ENCODE data around the gene C4orf50. TPM values are rescaled to one million over a fixed set of nuclear protein-coding genes. Genes with fewer than 3 reads are reported as not detected.
"Not testable (repeated sequence)": the region's sequence is repeated elsewhere in the genome, so short reads cannot be mapped to it uniquely, and the experiment has no call there.

C4orf50 gene
- total RNA-seq, 1 donor from 2014 or later, result not detected

DNA sequence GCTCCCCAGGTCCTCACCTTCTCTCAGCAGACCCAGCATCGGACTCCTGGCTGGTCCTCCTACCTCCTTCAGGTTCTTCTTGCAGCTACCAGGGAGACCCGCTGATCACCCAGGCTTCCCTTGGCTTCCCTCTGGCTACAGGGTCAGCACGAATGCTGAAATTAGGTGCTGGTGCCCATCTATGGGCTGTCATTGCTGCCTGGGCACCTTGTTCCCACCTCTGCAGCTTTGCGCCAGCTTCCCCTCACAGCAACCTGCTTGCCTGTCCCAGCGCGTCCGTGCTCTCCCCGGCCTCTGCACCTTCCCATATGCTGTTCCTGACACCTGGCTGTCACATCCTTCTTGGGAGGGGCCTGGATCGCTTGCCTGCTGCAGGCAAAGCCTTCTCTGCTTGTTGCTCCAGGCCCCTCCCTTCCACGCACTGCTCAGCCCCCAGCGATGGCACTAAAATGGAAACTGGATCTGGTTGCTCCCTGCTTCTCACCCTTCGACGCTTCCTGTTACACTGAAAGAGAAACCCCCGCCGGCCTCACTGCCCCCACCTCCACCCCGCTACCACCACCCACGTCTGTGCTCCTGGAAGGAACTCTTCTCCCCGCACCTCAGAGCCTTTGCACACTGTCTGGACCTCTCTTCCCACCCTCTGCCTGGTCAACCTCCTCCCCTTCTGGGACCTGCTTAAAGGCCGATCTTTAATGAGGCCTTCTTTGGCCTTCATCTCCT is 22.2 kb downstream of the C4orf50 start:
- Mint-ChIP-seq H3K36me3 (ENCODE audit: low read depth) (no peaks in the 10 kb centered on the region), H3K27ac (ENCODE audit: unreplicated experiment) (no peak overlapping the region), H3K9me3 (ENCODE audit: low read depth) (no peaks in the 10 kb centered on the region), H3K4me3 (ENCODE audit: unreplicated experiment) (no peak overlapping the region), H3K4me1 (ENCODE audit: low read depth) (no peaks in the 10 kb centered on the region), H3K27me3 (ENCODE audit: low read depth) (peaks cover 43% of the 10 kb centered on the region)
- TF ChIP-seq, protein P1, sequence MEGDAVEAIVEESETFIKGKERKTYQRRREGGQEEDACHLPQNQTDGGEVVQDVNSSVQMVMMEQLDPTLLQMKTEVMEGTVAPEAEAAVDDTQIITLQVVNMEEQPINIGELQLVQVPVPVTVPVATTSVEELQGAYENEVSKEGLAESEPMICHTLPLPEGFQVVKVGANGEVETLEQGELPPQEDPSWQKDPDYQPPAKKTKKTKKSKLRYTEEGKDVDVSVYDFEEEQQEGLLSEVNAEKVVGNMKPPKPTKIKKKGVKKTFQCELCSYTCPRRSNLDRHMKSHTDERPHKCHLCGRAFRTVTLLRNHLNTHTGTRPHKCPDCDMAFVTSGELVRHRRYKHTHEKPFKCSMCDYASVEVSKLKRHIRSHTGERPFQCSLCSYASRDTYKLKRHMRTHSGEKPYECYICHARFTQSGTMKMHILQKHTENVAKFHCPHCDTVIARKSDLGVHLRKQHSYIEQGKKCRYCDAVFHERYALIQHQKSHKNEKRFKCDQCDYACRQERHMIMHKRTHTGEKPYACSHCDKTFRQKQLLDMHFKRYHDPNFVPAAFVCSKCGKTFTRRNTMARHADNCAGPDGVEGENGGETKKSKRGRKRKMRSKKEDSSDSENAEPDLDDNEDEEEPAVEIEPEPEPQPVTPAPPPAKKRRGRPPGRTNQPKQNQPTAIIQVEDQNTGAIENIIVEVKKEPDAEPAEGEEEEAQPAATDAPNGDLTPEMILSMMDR (IDR thresholded peaks at IDR 0.05), result no peak
- DNase-seq (ENCODE audit: low spot score), result no peak

DNA sequence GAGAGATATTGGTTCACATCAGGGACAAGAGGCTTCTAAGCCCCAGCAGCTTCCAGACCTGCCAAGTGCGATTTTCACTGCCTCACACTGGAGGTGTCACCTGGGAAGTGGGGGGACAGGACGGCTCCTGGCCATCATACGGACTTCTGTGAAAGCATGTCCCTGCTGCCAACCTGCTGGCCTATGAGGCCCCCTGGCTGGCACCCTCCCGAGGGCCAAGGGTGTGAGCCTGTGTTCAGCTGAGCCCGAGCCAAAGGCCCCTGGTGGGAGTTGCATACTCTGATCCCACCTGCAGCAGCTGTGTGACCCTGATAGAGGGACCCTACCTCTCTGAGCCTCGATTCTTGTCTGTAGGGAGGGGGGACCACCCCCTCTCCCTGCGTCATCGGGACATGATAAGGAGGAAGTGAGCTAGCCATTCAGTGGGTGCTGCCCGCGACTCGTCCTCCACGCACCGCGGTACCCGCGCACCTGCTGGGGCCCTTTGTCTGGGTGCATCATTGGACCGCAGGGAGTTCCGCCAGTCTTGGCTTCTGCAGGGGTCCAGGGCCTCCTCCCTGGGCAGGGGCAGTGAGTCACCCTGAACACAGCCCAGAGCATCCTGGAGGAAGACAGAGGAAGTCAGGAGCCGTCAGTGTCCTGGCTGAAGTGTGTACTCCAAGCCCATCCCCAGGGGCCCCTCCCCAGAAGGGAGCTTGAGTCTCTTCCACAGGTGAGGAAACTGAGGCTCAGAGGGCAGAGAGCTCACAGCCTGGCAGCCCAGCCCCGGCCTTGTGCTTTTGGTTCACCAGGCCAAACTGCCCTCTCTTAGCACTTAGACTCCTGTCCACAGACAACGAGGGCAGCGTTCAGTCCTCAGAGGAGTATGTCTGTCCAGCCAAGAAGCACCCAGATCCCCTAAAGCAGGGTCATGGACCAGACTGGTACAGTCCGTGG is 24.1 kb downstream of the C4orf50 start:
- DNase-seq (ENCODE audit: low spot score), result no peak
- Mint-ChIP-seq H3K4me3 (ENCODE audit: unreplicated experiment) (no peak overlapping the region), H3K9me3 (ENCODE audit: low read depth) (no peaks in the 10 kb centered on the region), H3K36me3 (ENCODE audit: low read depth) (no peaks in the 10 kb centered on the region), H3K27me3 (ENCODE audit: low read depth) (peaks cover 44% of the 10 kb centered on the region), H3K4me1 (ENCODE audit: low read depth) (no peaks in the 10 kb centered on the region), H3K27ac (ENCODE audit: unreplicated experiment) (no peak overlapping the region)
- TF ChIP-seq, protein P1 (IDR thresholded peaks at IDR 0.05), result no peak

DNA sequence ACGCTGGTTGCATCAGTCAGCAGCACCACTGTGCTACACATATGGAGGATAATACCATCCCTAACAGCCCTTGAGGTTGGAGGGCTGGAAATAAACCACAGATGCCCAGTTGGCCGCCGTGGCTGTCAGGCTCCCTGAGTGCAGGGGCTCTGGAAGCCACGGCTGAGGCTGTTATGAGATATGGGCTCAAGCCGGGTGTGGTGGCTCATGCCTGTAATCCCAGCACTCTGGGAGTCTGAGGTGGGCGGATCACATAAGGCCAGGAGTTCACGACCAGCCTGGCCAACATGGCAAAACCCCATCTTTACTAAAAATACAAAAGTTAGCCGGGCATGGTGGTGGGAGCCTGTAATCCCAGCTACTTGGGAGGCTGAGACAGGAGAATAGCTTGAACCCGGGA is 24.9 kb downstream of the C4orf50 start:
- not testable (repeated sequence) for DNase-seq (ENCODE audit: low spot score); H3K27ac Mint-ChIP-seq (ENCODE audit: unreplicated experiment); H3K9me3 Mint-ChIP-seq (ENCODE audit: low read depth); H3K4me3 Mint-ChIP-seq (ENCODE audit: unreplicated experiment); H3K4me1 Mint-ChIP-seq (ENCODE audit: low read depth); H3K36me3 Mint-ChIP-seq (ENCODE audit: low read depth)
- peaks cover 50% of the 10 kb centered on the region for H3K27me3 Mint-ChIP-seq (ENCODE audit: low read depth)

DNA sequence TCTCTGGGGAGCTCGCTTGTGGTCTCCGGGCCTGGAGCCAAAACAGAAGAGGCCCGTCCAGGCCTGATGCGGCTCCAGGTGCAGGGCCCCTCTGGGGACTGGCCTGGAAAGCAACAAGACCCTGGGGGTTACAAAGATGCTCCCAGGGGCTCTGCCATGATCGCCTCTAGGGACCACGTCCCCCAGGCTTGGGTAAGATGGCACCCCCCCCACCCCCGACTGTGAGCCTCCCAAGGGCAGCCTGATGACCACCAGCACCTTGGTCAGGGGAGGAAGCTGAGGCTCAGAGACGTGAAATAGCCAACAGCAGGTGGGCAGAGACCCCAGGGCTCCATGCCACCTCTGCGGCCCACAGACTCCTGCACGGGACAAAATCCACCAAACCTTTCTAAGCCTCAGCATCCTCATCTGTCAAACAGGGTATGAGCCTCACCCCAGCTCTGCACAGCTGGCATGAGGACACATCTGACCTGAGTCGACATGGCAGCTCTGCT is 25.4 kb downstream of the C4orf50 start:
- DNase-seq (ENCODE audit: low spot score), result no peak
- TF ChIP-seq, protein P1 (IDR thresholded peaks at IDR 0.05), result no peak
- Mint-ChIP-seq H3K27ac (ENCODE audit: unreplicated experiment) (no peak overlapping the region), H3K36me3 (ENCODE audit: low read depth) (no peaks in the 10 kb centered on the region), H3K27me3 (ENCODE audit: low read depth) (peaks cover 53% of the 10 kb centered on the region), H3K9me3 (ENCODE audit: low read depth) (no peaks in the 10 kb centered on the region), H3K4me1 (ENCODE audit: low read depth) (no peaks in the 10 kb centered on the region), H3K4me3 (ENCODE audit: unreplicated experiment) (no peak overlapping the region)

DNA sequence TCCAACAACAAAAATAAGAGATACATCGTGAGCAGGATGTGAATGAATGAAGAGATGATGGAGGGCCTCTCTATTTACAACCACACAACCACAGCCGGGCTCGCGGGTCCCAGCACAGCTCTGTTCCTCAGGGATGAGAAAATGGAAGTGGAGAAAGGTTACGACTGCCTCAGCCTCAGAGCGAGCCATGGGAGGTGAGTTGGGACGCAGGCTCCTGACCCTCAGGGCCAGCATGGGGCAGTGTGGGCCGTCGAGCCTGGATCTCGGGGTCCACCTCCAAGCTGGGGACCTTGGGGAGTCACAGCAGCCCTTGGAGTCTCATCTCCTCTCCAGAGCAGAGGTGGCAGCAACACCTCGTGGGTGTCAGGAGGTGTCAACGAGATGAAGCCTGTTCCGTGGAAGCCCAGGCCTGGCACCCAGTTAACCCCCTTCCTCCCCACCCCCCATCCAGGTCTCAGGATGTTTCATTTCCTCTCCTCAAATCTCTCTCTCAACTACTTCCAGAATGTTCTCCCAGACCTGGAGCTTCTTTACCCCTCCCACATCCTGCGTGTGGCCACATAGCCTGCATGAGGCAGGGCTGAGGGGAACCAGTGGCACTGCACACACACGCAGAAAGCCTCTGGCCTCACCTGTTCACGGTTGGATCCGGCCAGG is 25.9 kb downstream of the C4orf50 start:
- TF ChIP-seq, protein P1 (IDR thresholded peaks at IDR 0.05), result no peak
- Mint-ChIP-seq H3K36me3 (ENCODE audit: low read depth) (no peaks in the 10 kb centered on the region), H3K4me3 (ENCODE audit: unreplicated experiment) (no peak overlapping the region), H3K9me3 (ENCODE audit: low read depth) (no peaks in the 10 kb centered on the region), H3K27me3 (ENCODE audit: low read depth) (peaks cover 58% of the 10 kb centered on the region), H3K27ac (ENCODE audit: unreplicated experiment) (no peak overlapping the region), H3K4me1 (ENCODE audit: low read depth) (no peaks in the 10 kb centered on the region)
- no peak for DNase-seq (ENCODE audit: low spot score)

Data from chondrocyte (in vitro differentiated cells).